Measurements from ENCODE around the gene CHN2.

The CHN2 gene

DNA sequence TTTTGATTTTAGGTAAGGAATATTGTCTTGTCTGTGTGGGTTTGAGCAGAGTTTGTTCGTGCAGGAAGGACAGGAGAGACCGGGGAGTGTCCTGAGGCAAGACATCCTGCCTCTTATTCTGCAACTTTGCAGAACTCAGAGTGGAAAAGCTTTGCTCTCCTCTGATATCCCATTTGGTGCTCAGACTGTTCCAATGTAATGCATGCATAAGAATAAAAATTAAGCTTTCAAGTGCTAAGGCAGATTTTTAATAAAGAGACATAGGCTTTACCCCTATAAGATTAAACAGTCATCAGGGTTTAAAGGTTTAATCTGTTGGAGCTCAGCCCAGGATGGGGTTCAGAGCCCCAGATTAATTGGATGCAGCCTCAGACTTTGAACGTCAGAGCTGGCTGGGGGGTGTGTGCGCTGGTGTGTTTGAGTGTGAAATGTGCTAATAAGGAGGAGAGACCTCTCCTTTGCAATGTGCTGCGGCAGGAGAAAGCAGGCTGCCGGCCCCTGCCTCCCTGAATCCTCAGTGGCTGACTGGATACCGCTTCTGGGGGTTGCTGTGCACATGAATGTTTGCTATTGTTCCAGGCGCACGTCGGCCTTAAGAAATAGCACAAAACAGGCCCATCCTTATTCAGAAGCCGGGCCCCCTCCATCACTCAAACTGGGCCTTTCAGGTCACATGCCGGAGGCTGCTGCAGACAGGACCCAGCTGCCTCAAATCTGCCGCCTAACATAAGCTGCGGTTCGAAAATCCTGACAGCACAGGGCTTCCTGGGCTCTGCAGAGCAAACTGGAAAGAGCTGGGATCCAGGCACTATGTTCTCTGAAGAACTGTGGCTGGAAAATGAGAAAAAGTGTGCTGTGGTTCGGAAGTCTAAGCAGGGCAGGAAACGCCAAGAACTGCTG, 285.0 kb downstream of the CHN2 start:
- no peak for DNase-seq

DNA sequence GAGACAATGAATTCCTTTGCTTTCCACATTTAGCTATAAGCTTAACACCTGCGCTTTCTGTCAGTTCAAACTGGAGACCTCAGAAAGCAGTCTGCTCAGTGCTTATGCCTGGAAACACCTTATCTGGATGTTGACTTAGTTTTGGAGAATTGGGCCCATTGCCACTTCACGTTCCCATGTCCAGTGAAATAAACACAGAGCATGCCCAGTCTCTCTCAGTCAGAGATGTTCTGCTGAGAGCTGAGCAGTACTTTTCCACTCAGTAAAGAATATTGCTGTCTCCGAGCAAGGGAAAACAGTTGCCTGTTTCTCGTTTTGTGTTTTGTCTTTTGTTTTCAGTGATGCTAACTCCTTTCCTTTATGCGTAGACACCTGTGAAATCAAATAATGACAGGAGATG, 285.9 kb downstream of the CHN2 start:
- DNase-seq: no peak

DNA sequence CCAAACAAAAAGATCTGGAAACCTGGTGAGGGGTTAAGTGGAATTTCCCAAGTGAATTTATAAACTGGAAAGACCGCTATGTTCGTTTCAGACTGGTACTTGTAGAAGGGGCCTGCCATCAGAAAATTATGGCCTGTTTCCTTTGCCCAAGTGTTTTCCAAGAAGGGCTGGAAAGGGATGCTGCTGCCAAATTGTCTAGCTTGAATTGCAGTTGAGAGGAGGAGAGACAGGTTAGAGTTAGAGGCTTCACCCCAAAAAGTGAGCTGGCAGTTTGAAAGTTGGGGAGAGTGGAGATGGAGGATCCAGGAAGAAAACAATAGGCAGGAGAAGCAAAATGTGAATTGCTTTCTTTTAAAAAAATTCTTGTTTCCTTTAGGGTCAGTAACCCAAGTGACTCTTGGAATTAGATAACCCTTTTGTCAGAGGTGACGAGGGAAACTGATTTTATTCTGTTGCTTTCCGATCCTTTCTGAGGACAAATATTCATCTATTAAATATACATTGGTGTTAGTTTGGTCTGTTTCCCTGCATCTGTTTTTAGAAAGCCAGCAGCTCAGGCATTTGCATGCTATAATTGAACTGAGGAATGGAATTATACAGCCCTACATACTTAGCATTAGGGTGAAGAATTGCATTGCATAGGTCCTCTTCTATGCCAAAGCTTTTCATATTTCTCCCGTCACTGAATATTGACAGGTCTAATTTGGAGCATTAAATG, 286.5 kb downstream of the CHN2 start:
- no peak for DNase-seq

- no peak for DNase-seq
These were observed 287.5 kb downstream of the CHN2 start for GRCh38 chr7:29482056-29482455.

- no peak for DNase-seq
These were observed 288.9 kb downstream of the CHN2 start for GRCh38 chr7:29483219-29484104.

GRCh38 chr7:29484280-29484679, 289.7 kb downstream of the CHN2 start:
- DNase-seq: no peak

GRCh38 chr7:29485339-29486190, 291.0 kb downstream of the CHN2 start:
- DNase-seq: no peak

GRCh38 chr7:29486191-29486700, 291.7 kb downstream of the CHN2 start:
- DNase-seq: no peak

- no peak for DNase-seq
These were observed 292.8 kb downstream of the CHN2 start for GRCh38 chr7:29487424-29487823.

GRCh38 chr7:29488203-29488970, 293.8 kb downstream of the CHN2 start:
- DNase-seq: no peak

GRCh38 chr7:29488977-29489376, 294.4 kb downstream of the CHN2 start:
- no peak for DNase-seq

DNA sequence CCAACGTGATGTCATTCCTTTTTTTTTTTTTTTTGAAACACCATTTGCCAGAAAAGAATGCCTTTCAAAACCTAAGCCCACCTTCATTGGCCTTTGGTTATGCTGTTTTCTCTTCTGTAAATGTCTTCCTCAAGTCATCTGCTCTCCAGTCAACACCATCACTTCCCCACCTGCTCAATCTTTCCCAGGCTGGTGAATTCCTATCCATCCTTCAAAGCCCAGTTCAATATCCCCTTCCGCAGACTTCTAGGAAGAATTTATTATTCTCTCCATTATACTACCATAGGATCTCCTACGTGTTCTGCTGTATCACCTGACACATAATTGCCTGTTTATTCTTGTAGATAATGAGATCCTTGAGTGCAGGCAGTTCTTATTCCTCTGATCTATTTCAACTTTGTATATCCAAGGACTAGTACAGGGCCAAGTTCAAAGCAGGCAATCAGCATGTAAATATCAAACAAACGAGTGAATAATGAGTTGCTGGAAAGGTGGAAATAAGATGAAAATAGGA, 295.6 kb downstream of the CHN2 start:
- DNase-seq: no peak

DNA sequence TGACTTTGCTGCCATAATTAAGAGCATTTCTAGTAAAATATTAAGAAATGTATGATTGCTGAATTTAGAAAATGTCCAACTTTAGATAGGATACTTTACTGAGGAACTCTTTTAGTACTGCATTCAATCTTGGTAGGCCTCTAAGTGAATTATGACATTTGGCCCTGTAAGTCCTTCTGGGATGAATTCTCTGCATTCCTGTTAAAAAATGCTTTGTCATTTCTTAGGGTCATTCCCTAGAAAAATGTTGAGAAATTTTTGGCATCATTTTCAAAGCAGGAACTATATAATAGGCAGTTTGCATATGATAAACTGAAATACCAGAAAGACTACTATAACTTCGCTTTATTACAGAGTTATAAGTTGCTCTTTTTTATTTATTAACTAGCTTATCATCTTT, 299.8 kb downstream of the CHN2 start:
- no peak for DNase-seq

DNA sequence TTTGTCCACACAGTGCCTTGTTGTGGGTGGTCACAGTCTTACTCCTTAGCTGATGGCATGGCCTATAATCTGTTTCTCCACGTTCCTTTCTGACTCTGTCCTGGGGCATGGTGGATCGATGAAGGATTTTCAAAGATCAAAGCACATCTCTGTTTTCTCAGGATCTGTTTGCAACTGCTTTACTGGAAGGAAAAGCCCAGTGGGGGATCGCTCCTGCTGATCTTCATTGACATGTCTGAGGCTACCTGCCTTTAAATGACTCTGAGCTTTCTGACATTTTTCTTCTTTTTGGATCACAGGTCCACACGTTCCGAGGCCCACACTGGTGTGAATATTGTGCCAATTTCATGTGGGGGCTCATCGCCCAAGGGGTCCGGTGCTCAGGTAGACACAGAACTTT, 301.1 kb downstream of the CHN2 start:
- no peak for DNase-seq

GRCh38 chr7:29496355-29497020, 301.9 kb downstream of the CHN2 start:
- DNase-seq: no peak

DNA sequence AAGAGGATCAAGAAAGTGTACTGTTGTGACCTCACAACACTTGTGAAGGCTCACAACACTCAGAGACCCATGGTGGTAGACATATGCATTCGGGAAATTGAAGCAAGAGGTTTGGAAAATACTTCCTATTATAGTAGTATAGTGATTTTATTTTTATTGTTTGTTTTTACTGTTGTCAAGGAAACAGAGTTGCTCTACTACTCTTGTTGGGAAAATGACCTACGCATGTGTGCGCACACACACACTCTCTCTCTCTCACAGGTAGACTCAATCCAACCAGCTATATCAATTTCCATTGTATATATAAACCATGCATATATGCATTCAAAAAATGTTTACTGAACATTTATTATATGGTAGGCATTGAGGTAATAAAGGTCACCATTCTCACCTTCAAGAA, 305.4 kb downstream of the CHN2 start:
- DNase-seq: no peak

- DNase-seq: no peak
These were observed 306.1 kb downstream of the CHN2 start for GRCh38 chr7:29500719-29501118.

- no peak for DNase-seq
These were observed 307.6 kb downstream of the CHN2 start for GRCh38 chr7:29502133-29502532.

DNA sequence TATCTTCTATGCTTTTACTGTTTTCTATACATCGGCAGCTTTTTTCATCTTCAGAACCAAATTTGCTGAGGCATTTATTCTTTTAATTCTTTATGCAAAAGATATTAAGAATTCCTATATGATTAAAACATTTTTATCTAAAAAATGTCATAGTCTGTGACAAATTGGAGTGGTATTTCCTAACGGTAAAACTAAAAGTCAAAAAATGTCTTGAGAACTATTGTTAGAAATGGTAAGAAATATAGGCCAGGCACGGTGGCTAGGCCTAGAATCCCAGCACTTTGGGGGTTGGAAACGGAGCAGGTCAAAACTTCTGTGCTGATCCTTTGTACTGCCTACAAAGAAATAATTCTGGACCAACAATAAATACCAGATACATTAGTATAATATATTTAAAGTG, 311.4 kb downstream of the CHN2 start:
- no peak for DNase-seq

DNA sequence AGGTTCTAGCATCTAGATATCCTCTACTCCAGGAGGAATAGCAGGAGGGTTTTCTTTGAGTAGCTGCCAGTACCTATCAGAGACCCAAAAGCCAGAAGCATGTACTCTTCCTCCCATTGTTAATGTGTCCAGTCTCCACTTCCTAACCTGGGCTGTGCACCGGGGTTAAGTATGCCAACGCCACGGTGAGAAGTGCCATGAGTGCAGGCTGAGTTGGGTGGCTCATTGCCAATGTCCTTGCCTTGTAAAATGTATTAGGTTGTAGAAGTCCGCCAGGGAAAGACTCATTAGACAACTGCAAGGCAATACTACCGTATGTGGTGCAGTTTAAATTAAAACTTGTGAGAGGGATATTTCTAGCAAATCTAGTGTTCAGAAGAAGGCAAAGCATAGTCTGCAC, 314.0 kb downstream of the CHN2 start:
- DNase-seq: no peak
